HuH-7.5 (cell line): ENCODE results near the gene MADD.
"Not testable (repeated sequence)": the region's sequence is repeated elsewhere in the genome, so short reads cannot be mapped to it uniquely, and the experiment has no call there.

Experiments
- DNase-seq: peaks from one replicate; pipeline ENCODE4 v3.0.0; 2011; ENCODE audit warnings: low spot score

Gene MADD

DNA sequence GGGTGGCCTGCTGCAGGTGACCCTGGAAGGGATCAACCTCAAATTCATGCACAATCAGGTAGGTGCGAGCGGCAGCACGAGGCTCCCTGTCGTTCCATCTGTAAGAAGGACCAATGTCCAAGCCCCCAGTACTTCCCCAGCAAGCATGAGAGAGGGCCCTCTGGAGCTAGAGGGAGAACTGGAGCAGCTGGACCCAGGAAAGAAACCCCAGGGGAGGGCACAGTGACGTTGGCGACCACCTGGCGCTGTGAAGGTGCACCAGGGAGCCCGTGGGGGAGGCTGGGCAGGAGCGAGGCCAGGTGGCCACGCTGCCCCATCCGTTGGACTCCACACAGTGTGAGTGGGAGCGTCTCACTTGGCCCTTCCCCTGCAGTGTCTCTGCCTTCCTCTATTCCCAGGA, 54.6 kb downstream of the MADD start:
- DNase-seq, result no peak

DNA sequence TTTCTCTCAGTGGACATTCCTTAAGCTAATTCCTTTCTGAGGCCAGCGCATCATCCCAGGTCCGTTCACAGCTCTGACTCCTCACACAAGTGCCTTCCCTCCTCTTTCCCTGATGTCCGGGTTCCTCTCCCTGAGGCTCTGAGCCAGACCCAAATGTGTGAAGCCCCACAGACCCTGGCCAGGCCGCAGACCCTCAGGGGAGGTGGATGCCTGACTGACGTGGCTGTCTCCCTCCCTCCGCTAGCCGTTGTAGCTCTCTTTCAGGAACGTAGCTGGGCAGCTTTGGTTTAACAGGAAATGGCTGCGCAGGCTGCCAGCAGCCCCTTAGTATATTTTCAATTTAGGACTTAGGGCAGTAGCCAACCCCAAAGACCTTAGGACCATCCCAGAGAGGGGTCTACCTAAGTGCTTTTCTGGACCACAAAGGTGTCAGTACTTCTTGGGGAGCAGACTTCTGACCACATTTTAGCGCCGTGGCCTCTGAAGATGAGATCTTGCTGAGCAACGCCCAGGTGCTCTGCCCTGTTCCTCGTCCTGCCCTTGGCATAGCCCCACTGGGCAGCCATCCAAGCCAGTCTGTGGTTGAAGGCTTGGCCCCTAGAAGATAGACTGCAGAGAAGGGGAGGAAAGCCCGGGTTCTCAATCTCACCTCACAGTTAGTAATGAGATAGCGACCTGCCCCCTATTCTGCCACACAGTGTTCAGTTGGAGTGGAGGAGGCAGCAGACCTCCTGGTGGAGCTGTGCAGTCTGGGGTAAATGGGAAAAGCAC, 55.5 kb downstream of the MADD start:
- no peak for DNase-seq

DNA sequence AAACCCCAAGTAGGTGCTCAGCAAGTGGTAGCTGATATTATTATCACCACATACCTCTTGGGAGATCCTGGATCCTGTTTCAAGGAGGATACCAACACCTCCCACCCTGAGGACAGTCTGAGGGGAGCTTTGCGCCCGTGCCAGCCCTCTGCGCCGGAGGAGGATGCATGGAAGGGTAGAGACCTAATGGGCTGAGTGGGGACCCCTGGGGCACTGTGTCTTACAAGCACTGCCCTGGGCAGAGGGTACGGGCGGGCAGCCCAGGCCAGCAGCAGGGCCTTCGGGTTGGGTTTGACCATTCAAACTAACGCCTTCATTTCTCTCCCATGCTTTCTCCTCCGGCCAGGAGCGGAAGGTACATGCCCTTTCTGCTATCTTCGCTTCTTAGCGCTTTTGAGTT, 56.3 kb downstream of the MADD start:
- no peak for DNase-seq

DNA sequence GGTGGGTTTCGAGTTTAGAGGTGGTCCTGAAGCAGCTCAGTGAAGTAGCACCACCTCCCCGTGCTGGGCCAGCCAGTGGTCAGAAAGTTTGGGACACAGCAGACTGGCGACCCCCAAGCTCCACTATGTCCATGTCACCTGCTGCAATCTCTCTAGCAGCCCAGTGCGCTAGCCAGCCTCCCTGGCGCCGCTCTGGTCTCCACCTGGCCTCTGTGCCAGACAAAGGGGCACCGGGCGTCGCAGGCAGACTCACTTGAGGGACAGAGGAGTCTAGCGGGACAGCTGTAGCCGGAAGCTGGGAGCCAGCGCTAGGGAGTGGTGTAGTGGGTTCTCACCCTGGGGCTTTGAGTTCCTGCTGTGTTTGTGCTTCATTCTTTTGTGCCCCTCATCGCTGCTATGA, 57.1 kb downstream of the MADD start:
- no peak for DNase-seq

DNA sequence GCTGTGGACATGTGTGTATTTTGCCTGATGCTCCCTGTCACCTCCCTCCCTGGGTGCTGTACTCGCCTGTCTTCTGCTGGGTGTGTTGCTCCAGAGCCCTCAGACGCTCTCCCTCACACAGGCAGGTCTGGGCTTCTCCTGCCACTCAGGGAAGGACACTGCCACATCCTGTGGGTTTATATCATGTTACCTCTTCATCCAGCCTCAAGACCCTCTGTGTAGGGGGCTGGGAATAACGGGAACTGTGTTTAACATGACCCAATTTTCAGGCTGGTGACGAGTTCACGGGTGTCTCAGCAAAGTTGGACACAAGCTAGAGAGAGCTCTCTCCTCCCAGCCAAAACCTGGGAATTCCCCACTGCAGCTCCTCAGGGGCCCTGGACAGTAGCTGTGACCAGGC, 58.0 kb downstream of the MADD start:
- DNase-seq, result no peak

DNA sequence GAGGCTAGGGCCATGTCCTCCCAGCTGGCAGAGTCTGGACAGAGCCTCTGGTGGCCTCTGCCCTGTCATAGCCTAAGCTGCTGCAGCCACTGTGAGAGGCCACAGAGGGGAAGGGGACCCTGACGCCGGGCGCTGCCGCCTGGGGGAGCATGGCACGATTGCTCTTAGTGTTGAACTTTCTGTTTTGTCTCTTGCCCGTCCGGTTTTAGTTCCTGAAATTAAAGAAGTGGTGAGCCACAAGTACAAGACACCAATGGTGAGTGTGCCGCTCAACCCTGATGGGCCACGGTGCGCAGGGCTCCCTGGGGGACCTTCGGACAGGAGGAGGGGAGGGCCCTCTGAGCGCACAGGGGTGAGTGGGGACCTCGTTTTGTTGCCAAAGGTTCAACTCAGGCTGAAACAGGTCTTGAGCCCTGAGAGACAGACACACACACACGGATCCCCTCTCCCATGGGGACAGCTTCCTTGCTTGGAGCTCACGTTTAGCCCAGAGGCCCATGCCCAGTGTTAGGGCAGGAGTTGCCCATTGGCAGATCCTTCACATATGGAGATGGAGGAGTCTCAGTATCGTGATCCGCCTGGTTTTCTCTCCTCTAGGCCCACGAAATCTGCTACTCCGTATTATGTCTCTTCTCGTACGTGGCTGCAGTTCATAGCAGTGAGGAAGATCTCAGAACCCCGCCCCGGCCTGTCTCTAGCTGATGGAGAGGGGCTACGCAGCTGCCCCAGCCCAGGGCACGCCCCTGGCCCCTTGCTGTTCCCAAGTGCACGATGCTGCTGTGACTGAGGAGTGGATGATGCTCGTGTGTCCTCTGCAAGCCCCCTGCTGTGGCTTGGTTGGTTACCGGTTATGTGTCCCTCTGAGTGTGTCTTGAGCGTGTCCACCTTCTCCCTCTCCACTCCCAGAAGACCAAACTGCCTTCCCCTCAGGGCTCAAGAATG, 58.8 kb downstream of the MADD start:
- no peak for DNase-seq

DNA sequence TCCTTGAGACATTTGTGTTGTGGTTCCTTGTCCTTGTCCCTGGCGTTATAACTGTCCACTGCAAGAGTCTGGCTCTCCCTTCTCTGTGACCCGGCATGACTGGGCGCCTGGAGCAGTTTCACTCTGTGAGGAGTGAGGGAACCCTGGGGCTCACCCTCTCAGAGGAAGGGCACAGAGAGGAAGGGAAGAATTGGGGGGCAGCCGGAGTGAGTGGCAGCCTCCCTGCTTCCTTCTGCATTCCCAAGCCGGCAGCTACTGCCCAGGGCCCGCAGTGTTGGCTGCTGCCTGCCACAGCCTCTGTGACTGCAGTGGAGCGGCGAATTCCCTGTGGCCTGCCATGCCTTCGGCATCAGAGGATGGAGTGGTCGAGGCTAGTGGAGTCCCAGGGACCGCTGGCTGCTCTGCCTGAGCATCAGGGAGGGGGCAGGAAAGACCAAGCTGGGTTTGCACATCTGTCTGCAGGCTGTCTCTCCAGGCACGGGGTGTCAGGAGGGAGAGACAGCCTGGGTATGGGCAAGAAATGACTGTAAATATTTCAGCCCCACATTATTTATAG, 59.6 kb downstream of the MADD start:
- DNase-seq, result no peak

DNA sequence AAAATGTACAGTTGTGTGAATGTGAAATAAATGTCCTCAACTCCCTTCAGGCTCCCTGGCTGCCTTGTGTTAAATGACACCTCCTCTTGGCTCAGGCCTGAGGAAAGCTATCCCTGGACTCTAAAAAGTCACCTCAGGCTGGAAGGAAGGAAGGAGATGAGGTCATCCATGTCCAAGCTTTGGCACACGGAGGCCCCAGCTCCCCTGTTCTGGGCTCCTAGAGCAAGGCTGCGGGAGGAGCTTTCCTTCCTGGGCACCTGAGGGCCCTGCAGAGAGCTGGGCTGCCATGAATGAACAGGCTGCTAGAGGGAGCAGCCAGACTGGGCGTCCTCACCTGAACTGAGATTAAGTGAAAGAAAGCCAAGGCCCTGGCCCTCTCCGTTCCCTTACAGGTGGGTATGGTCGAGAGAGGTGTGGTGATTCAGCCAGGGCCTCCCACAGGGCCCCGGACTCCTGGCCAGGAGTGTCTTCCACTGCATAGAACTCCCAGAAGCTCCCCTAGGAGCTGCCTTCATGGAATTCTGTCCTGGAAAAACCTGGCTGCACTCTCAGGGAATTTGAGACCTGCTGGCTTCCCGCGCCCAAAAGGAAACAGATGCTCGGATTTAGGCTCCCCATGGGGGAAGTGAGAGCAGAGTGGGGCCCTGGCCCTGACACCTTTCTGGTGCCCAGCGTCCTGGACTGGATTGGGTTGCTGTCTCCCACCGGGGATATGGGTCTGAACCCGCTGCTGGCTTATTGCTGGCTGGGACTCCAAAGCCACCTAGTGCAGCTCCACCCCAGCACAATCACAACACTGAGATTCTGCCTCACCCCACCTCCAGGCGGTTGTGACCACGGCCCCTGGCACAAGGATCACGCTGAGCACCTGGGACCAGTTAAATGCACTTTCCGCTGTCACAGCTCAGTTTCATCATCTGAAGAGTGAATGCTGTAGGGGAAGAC, 60.3 kb downstream of the MADD start:
- no peak for DNase-seq

DNA sequence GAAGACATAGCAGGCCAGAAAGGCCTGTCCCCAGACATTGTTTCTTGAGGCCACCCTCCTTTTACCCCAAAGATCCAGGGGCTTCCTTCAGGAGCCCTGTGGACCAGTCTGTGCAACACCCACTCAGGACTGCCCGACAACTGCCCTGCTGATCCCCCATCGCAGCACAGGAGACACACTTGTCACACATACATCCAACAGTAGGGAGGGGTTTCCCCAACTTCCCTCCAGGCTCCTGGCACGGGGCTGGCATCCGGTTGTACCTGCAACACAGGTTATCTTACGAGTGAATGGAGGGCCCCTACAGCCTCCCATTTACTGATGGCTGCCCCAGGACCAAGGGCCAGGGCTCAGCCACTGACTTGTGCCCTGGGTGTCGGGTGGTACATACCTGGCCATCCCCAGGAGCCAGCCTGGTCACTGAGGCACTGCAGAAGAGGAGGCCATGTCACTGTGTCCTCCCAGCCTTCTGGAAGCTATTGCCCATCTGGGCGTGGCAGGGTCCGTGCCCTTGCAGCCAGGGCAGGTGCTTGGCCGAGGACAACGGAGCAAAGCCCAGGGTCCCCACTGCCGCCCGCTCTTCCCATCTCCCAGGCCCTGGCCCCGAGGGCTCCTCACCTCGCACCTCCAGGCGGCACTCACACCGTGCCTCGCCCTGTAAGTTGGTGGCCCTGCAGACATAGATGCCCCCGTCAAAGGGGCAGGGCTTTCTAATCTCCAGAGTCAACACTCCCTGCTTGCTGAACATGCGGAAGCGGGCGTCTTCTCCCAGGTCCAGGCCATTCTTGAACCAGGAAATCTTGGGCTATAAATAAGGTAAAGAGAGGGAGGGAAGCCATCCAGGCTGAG, 61.7 kb downstream of the MADD start:
- DNase-seq, result no peak

DNA sequence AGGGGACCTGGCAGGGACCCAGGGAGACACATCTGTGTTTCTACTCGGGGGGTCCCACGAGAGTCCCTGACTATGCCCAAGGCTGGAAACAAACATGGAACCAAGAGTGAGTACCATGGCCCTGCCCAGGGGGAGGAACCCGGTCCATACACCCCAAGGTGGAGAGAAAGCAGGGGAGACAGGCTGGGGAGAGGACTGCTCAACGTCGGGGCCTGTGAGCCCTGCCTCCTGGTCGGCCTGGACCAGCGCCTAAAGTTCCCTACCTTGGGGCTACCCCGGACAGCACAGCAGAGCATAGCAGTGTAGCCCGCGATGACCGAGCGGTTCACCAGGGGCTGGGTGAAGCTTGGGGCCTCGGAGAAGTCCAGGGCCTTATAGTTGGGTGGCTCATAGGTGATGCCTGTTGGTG, 62.4 kb downstream of the MADD start:
- DNase-seq, result no peak

DNA sequence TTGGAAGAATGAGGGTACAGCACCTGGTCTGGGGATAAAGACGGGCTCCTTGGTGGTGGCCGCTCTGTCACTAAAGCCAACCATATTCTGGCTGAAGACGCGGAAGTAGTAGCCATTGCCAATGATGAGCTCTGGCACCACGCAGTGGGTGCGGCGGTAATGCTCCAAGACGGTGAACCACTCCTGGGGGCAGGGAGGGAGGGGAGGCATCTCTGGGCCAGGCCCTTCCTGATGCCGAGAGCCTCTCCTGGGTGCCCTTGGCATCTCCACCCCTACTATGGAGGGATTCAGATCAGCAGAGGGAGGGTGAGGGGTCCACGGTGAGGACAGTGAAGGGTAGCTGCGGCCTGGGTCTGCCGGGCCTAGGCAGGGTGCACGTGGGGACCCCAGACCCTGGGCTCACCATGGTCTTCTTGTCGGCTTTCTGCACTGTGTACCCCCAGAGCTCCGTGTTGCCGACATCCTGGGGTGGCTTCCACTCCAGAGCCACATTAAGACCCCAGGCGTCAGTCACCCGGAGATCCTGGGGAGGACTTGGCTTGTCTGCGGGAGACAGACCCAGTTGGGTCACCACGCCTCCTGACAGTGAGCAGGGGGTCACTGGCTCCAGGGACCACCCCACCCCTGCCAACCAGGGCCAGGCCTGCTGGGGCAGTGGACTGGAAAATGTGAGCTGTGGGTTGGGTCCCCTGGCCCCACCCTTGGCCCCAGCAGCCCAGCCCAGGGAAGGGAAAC, 63.0 kb downstream of the MADD start:
- no peak for DNase-seq

DNA sequence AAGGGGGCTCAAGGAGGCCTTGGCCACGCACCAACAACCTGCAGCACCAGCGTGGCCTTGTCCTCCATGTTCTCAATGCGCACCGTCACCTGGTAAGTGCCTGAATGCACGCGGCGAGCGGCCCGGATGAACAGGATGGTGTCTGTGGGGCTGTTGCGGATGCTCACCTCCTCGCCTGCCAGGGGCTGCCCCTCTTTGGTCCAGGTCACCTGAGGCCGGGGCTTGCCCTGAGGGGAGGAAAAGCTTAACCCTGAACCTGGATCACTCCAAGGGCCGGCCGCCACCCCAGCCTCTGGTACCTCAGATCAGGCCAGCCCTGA, 63.6 kb downstream of the MADD start:
- no peak for DNase-seq

DNA sequence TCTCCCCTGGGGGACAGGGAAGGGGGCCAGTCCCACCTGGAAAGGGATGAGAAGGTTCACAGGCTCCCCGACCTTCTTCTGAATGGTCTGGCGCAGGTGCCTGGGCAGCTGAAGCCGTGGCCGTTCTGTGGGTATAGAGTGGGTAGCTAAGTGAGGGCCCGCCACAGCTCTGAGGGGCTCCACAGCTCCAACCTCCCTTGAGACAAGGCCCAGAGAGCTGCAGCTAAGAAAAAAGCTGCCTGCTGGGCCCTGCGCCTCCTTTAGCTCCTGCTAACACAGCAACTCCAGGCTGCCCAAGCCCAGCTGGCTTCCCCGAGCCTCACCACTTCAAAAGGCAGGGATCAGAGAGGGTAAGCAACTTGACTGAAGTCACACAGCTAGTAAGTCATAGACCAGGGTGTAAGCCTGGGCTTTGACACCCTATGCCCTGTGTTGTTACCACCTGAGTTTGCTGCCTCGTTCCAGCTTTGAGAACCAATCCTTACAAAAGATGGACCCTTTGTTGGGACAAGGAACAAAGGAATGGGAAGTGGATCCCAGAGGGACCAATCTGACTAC, 64.0 kb downstream of the MADD start:
- no peak for DNase-seq

DNA sequence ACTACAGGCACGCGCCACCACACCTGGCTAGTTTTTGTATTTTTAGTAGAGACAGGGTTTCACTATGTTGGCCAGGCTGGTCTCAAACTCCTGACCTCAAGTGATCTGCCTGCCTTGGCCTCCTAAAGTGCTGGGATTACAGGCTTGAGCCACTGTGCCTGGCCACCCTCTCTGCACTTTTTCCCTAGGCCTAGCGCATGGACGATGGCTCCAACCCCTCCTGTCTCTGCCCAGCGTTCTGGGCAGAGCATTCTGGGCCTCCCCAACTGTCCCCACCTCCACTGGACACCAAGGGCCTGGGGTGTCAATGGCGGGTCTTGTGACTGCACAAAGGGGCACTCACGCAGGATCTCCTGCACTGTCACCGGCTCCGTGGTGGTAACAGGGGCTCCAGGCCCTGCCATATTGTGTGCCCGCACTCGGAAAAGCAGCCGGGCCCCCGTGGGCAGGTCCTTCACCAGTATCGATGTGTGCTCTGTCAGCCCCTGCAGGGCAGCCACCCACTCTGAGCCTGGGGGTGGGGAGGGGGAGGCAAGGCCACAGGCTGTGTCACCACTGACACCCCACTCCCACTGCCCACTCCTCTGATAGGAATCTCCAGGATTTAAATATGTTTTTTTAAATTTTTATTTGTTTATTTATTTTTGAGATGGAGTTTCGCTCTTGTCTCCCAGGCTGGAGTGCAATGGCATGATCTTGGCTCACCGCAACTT, 64.9 kb downstream of the MADD start:
- DNase-seq, result not testable (repeated sequence)

DNA sequence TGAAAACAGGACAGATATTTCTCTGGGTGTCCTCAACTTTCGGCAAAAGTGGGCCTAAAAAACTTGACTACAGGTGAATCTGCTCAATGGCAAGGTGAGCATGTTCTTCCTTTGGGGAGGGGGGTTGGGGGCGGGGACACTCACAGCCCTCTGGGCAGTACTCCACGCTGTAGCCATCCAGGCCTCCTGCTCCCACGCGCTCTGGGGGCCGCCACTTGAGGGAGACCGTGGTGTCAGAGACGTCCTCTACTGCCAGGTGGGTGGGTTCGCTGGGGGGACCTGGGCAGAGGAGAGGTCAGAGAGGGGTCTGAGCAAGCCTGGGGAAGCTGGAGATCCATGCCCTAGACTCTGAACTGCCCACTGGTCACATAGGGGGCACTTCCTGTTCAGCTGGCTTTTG, 65.8 kb downstream of the MADD start:
- DNase-seq, result no peak

DNA sequence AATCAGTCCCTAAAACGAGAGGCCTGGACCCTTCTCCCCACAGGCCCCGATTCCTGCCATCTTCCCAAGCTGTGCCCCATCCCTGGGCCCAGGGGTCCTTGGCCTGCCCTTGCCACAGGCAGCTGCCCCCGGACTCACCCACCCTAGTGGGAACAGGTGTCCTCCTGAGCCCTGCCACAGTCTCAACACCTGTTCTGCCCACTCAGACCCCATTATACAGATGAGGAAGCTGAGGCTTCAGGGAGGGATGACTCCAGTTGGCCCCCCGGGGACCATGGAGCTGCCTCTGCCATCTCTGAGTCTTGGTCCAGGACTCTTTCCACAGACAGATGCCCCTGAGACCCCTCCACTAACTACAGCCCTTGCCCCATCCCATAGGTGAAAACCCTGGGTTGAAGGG, 66.7 kb downstream of the MADD start:
- no peak for DNase-seq

DNA sequence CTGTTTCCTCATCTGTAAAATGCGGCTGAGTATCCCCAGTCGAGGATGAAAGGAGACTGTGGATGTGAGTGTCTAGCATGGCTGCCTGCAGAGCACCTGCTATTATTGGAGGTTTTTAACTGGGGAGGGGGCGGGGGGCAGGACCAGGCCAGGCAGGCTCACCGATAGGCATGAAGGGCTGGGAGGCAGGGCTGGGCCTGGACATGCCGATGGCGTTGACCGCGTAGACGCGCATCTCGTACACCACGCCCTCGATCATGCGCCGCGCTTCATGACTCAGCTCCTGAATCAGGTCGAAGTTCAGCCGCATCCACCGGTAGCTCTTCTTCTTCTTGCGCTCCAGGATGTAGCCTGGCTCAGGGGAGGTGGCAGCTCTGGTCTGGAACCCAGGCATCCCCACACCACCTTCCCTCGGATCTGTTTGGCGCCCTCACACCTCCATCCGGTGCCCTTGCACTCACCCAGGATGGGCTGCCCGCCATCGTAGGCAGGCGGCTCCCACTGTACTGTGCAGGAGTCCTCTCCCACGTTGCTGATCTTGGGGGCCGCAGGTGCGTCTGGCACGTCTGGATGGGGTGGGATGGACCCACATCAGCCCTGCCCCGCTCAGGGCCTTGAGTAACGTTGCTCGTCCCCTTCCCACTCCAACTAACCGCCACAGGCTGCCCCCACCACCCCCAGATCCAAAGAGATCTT, 67.4 kb downstream of the MADD start:
- no peak for DNase-seq

DNA sequence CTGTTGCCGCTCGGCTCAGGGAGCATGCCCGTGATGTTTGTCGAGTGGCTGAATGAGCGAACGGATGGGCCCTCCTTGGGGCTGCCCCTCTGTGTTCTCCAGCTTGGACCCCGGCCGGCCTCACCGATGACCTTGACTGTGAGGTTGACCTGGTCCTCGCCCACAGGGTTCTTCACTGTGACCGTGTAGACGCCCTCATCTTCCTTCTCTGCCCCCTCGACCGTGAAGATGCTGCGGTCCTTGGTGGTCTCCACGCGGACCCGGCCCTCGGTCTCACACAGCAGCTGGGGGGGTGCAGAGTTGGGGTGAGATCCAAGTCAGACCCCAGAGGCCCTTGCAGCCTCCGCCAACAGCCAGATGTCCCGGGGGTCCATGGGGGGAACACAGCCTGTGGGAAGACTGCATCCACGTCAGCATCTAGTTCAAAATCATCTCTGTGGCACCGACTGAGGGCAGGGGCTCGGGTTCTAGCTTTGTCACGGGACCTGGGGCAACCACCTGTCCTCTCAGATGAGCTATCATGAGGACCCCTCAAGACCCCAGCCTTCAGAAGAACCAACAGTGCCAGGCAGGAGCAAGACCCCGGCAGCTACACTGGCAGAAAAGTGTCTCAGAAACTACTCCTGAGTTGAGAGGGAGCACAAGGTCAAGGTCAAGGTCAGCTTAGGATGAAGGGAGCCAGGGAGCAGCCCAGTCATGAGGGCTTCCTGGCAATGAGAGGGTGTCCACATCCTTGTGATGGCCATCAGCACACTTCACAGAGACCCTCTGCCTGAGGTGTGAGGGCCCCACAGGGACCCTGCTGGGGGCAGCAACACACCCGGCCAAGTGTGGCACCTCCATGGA, 68.7 kb downstream of the MADD start:
- no peak for DNase-seq
